ENCODE results near the gene INTS11. TPM values are rescaled to one million over a fixed set of nuclear protein-coding genes. Genes with fewer than 3 reads are reported as not detected.

The INTS11 gene
- total and polyA plus RNA-seq, 2 experiments from 2014 or later, result 102 to 161 TPM

DNA sequence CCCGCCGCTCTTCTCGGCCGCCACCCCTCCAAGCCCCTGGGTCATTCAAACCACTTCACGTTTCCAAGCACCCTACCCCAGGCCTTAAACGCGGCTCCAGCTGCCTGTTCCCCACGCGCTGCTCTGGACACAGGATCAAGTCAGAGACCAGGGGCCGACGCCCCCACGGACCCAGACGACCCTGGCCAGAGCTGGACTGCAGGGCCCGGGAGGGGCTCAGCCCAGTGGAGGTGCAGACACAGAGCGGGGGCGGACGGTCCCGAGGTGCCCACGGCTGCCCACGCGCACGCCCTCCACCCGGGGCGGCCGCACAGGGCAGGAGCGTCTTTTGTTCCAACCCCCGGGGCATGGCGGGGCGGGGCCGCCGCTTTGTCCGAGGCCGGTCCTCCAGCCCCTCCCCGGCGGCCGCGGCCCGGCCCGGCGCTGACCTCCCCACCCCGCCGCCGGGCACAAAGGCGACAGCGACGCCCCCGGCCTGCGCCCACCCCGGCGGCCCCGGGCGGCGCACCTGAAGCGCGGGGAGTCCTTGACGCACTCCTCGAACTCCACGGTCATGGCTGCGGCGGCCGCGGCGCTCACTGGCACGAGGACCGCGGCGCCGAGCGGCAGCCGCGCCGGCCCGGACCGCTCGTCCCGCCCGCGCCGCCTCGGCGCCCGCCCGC lies 17.1 kb downstream of the INTS11 start:
- no peaks in the 10 kb centered on the region for H3K9me3 Mint-ChIP-seq
- no peak overlapping the region for H3K27ac ChIP-seq (ENCODE audit: low read depth)
- H3K36me3 ChIP-seq (ENCODE audit: insufficient read depth), result no peaks in the 10 kb centered on the region
- no peaks in the 10 kb centered on the region; the same call in 1 of the 2 replicates for H4K20me1 ChIP-seq (replicated peaks; ENCODE audit: insufficient read depth)
- H3K36me3 Mint-ChIP-seq (ENCODE audit: low read depth), result peaks cover 6% of the 10 kb centered on the region
- H2AFZ ChIP-seq, result no peak overlapping the region
- no peak overlapping the region for H3K27ac Mint-ChIP-seq
- peaks cover 20% of the 10 kb centered on the region for H3K27me3 Mint-ChIP-seq (ENCODE audit: insufficient read depth, low read depth, poor library complexity)
- H3K4me2 ChIP-seq, result peak overlapping the region; percentile 87
- H3K4me1 ChIP-seq (ENCODE audit: insufficient read depth), result peaks cover 7% of the 10 kb centered on the region; the same call in 1 of the 2 replicates
- H3K4me3 ChIP-seq, result peak overlapping the region; percentile 90
- H3K4me1 Mint-ChIP-seq, result peaks cover 20% of the 10 kb centered on the region; the same call in 2 of the 3 replicates
- no peak for DNase-seq (ENCODE audit: low spot score)
- no peaks in the 10 kb centered on the region for H3K27me3 ChIP-seq (ENCODE audit: insufficient read depth)
- no peaks in the 10 kb centered on the region for H3K9me2 ChIP-seq (ENCODE audit: insufficient read depth)
- TF ChIP-seq, protein P1, sequence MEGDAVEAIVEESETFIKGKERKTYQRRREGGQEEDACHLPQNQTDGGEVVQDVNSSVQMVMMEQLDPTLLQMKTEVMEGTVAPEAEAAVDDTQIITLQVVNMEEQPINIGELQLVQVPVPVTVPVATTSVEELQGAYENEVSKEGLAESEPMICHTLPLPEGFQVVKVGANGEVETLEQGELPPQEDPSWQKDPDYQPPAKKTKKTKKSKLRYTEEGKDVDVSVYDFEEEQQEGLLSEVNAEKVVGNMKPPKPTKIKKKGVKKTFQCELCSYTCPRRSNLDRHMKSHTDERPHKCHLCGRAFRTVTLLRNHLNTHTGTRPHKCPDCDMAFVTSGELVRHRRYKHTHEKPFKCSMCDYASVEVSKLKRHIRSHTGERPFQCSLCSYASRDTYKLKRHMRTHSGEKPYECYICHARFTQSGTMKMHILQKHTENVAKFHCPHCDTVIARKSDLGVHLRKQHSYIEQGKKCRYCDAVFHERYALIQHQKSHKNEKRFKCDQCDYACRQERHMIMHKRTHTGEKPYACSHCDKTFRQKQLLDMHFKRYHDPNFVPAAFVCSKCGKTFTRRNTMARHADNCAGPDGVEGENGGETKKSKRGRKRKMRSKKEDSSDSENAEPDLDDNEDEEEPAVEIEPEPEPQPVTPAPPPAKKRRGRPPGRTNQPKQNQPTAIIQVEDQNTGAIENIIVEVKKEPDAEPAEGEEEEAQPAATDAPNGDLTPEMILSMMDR (conservative IDR thresholded peaks at IDR 0.05; ENCODE audit: low read depth in 2 of 2), result no peak
- TF ChIP-seq CREB1 (CRISPR knock-in tag; IDR thresholded peaks at IDR 0.05; ENCODE audit: low read depth) (no peak), EZH2 (IDR thresholded peaks at IDR 0.05; ENCODE audit: low read depth, unreplicated experiment) (no peak), POLR2AphosphoS5 (IDR thresholded peaks at IDR 0.05; ENCODE audit: low read depth) (no peak), ZNF331 (CRISPR knock-in tag; IDR thresholded peaks at IDR 0.05; ENCODE audit: low read depth) (no peak), NANOG (IDR thresholded peaks at IDR 0.05; ENCODE audit: borderline replicate concordance) (no peak), JUNB (IDR thresholded peaks at IDR 0.05; ENCODE audit: unreplicated experiment) (no peak), STAT1 (IDR thresholded peaks at IDR 0.05; ENCODE audit: unreplicated experiment) (no peak), EZH2phosphoT487 (IDR thresholded peaks at IDR 0.05; ENCODE audit: unreplicated experiment) (no peak), ZNF114 (CRISPR knock-in tag; IDR thresholded peaks at IDR 0.05) (no peak)
- TF ChIP-seq, protein P2, sequence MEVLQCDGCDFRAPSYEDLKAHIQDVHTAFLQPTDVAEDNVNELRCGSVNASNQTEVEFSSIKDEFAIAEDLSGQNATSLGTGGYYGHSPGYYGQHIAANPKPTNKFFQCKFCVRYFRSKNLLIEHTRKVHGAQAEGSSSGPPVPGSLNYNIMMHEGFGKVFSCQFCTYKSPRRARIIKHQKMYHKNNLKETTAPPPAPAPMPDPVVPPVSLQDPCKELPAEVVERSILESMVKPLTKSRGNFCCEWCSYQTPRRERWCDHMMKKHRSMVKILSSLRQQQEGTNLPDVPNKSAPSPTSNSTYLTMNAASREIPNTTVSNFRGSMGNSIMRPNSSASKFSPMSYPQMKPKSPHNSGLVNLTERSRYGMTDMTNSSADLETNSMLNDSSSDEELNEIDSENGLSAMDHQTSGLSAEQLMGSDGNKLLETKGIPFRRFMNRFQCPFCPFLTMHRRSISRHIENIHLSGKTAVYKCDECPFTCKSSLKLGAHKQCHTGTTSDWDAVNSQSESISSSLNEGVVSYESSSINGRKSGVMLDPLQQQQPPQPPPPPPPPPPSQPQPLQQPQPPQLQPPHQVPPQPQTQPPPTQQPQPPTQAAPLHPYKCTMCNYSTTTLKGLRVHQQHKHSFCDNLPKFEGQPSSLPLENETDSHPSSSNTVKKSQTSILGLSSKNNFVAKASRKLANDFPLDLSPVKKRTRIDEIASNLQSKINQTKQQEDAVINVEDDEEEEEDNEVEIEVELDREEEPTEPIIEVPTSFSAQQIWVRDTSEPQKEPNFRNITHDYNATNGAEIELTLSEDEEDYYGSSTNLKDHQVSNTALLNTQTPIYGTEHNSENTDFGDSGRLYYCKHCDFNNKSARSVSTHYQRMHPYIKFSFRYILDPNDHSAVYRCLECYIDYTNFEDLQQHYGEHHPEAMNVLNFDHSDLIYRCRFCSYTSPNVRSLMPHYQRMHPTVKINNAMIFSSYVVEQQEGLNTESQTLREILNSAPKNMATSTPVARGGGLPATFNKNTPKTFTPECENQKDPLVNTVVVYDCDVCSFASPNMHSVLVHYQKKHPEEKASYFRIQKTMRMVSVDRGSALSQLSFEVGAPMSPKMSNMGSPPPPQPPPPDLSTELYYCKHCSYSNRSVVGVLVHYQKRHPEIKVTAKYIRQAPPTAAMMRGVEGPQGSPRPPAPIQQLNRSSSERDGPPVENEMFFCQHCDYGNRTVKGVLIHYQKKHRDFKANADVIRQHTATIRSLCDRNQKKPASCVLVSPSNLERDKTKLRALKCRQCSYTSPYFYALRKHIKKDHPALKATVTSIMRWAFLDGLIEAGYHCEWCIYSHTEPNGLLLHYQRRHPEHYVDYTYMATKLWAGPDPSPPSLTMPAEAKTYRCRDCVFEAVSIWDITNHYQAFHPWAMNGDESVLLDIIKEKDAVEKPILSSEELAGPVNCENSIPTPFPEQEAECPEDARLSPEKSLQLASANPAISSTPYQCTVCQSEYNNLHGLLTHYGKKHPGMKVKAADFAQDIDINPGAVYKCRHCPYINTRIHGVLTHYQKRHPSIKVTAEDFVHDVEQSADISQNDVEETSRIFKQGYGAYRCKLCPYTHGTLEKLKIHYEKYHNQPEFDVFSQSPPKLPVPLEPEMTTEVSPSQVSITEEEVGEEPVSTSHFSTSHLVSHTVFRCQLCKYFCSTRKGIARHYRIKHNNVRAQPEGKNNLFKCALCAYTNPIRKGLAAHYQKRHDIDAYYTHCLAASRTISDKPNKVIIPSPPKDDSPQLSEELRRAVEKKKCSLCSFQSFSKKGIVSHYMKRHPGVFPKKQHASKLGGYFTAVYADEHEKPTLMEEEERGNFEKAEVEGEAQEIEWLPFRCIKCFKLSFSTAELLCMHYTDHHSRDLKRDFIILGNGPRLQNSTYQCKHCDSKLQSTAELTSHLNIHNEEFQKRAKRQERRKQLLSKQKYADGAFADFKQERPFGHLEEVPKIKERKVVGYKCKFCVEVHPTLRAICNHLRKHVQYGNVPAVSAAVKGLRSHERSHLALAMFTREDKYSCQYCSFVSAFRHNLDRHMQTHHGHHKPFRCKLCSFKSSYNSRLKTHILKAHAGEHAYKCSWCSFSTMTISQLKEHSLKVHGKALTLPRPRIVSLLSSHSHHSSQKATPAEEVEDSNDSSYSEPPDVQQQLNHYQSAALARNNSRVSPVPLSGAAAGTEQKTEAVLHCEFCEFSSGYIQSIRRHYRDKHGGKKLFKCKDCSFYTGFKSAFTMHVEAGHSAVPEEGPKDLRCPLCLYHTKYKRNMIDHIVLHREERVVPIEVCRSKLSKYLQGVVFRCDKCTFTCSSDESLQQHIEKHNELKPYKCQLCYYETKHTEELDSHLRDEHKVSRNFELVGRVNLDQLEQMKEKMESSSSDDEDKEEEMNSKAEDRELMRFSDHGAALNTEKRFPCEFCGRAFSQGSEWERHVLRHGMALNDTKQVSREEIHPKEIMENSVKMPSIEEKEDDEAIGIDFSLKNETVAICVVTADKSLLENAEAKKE (CRISPR knock-in tag; IDR thresholded peaks at IDR 0.05), result no peak
- TF ChIP-seq, protein P3, sequence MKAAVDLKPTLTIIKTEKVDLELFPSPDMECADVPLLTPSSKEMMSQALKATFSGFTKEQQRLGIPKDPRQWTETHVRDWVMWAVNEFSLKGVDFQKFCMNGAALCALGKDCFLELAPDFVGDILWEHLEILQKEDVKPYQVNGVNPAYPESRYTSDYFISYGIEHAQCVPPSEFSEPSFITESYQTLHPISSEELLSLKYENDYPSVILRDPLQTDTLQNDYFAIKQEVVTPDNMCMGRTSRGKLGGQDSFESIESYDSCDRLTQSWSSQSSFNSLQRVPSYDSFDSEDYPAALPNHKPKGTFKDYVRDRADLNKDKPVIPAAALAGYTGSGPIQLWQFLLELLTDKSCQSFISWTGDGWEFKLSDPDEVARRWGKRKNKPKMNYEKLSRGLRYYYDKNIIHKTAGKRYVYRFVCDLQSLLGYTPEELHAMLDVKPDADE (IDR thresholded peaks at IDR 0.05), result no peak
- TF ChIP-seq, protein P4, sequence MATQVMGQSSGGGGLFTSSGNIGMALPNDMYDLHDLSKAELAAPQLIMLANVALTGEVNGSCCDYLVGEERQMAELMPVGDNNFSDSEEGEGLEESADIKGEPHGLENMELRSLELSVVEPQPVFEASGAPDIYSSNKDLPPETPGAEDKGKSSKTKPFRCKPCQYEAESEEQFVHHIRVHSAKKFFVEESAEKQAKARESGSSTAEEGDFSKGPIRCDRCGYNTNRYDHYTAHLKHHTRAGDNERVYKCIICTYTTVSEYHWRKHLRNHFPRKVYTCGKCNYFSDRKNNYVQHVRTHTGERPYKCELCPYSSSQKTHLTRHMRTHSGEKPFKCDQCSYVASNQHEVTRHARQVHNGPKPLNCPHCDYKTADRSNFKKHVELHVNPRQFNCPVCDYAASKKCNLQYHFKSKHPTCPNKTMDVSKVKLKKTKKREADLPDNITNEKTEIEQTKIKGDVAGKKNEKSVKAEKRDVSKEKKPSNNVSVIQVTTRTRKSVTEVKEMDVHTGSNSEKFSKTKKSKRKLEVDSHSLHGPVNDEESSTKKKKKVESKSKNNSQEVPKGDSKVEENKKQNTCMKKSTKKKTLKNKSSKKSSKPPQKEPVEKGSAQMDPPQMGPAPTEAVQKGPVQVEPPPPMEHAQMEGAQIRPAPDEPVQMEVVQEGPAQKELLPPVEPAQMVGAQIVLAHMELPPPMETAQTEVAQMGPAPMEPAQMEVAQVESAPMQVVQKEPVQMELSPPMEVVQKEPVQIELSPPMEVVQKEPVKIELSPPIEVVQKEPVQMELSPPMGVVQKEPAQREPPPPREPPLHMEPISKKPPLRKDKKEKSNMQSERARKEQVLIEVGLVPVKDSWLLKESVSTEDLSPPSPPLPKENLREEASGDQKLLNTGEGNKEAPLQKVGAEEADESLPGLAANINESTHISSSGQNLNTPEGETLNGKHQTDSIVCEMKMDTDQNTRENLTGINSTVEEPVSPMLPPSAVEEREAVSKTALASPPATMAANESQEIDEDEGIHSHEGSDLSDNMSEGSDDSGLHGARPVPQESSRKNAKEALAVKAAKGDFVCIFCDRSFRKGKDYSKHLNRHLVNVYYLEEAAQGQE (IDR thresholded peaks at IDR 0.05; ENCODE audit: unreplicated experiment), result no peak
- H3F3A ChIP-seq (replicated peaks; ENCODE audit: low read depth), result peaks cover 8% of the 10 kb centered on the region; the same call in 1 of the 2 replicates
- peaks cover 5% of the 10 kb centered on the region; the same call in 1 of the 2 replicates for H3K79me2 ChIP-seq (replicated peaks; ENCODE audit: insufficient read depth)
- no peak for ATAC-seq
- H3K4me3 Mint-ChIP-seq, result peak overlapping the region; percentile 80

All from GM23338 (cell line).